ENCODE results near the gene LIPG.

- no peak for TF ChIP-seq CTCF (IDR thresholded peaks at IDR 0.05)
- TF ChIP-seq POLR2A (IDR thresholded peaks at IDR 0.05), result no peak
Observed at GRCh38 chr18:49560624-49561288, 1.1 kb upstream of the LIPG start.
